K562 (cell line): ENCODE data around the gene ENOSF1. TPM values are rescaled to one million over a fixed set of nuclear protein-coding genes. Genes with fewer than 3 reads are reported as not detected.

Source experiments
- BDP1 ChIP-seq: IDR thresholded peaks from 3 replicates; pipeline ENCODE4 v1.6.1; 2011; ENCODE audit not compliant: insufficient read length, insufficient read depth
- DACH1 ChIP-seq: fragments of 450-650 bp; IDR thresholded peaks from 2 replicates; pipeline ENCODE4 v1.6.1; 2018; ENCODE audit not compliant: partially characterized antibody
- GATA2 ChIP-seq: sonication (generic); formaldehyde crosslinking; IDR thresholded peaks from 2 replicates; pipeline ENCODE4 v1.4.0; 2020; ENCODE audit warnings: mild to moderate bottlenecking, missing genetic modification reagents
- GATAD2B ChIP-seq: fragments of 450-650 bp; IDR thresholded peaks from 2 replicates; pipeline ENCODE4 v1.6.1; 2017; ENCODE audit warnings: mild to moderate bottlenecking, borderline replicate concordance
- KLF6 ChIP-seq: fragments of 250-450 bp; sonication (Bioruptor Pico); IDR thresholded peaks from 2 replicates; pipeline ENCODE4 v1.4.0; 2020; ENCODE audit warnings: mild to moderate bottlenecking, moderate library complexity, borderline replicate concordance
- LARP7 ChIP-seq: fragments of 450-650 bp; IDR thresholded peaks from 2 replicates; pipeline ENCODE4 v1.6.1; 2016
- MIER1 ChIP-seq: fragments of 450-650 bp; IDR thresholded peaks from 2 replicates; pipeline ENCODE4 v1.6.1; 2016; ENCODE audit warnings: antibody characterized with exemption, mild to moderate bottlenecking, low read depth
- POLR2AphosphoS2 ChIP-seq: IDR thresholded peaks from 2 replicates; pipeline ENCODE4 v1.6.1; 2012; ENCODE audit warnings: low read length, improper control_type of control experiment
- SAFB2 ChIP-seq: fragments of 200-400 bp; formaldehyde crosslinking; IDR thresholded peaks from 2 replicates; pipeline ENCODE4 v1.6.1; 2018; ENCODE audit warnings: borderline replicate concordance, low read length, low read depth, moderate library complexity; ENCODE audit not compliant: severe bottlenecking
- SP2 ChIP-seq: IDR thresholded peaks from 2 replicates; pipeline ENCODE4 v1.6.1; 2011; ENCODE audit warnings: mild to moderate bottlenecking, low read depth, low read length, moderate library complexity; ENCODE audit not compliant: poor library complexity, severe bottlenecking; ENCODE audit errors: extremely low read depth
- ZKSCAN1 ChIP-seq: fragments of 150-350 bp; IDR thresholded peaks from 2 replicates; pipeline ENCODE4 v1.6.1; 2016; ENCODE audit warnings: low read depth, low read length
- ZNF79 ChIP-seq: fragments of 250-450 bp; sonication (Bioruptor Pico); IDR thresholded peaks from 2 replicates; pipeline ENCODE4 v1.4.0; 2020; ENCODE audit warnings: low read depth, mild to moderate bottlenecking, moderate library complexity
- polyA plus RNA-seq, 8 experiments: library from polyadenylated mRNA; depleted of rRNA in 4 of 8; stranded (reverse) in 5 of 8; unstranded in 3 of 8; fragments of >200 nt; fragmentation: Nextera tagmentation in 2 of 8; fragmentation: Illumina TruSeq in 1 of 8; extraction: Ambion mirVana in 2 of 8; extraction: Trizol in 1 of 8; gene quantifications; 2 replicates each; pipeline versions ENCODE4 v1.2.1 to v1.2.3, GENCODE V29; 2011 to 2014; ENCODE audit warnings: inconsistent platforms in 1 of 8, missing spikeins in 1 of 8
- total RNA-seq, 7 experiments: library from RNA; depleted of rRNA in 6 of 7; stranded (reverse); fragments of >200 nt in 6 of 7; fragmentation: Illumina TruSeq in 2 of 7; extraction: Trizol in 2 of 7; gene quantifications; 2 replicates each; pipeline versions ENCODE4 v1.2.1 to v1.2.3, GENCODE V29; 2011 to 2021; ENCODE audit warnings: low replicate concordance in 1 of 7
- TF ChIP-seq, protein P1 (sequence below): fragments of 200-800 bp; sonication (Bioruptor generic); IDR thresholded peaks from 2 replicates; pipeline ENCODE4 v1.6.1; 2016; ENCODE audit warnings: missing genetic modification characterization, missing compliant biosample characterization

The ENOSF1 gene
- total and polyA plus RNA-seq, 9 of the 15 experiments (the other 6 are each of a cell fraction or from before 2014, with no cell fraction given) = 15.5 to 66.4 (median 46.5) TPM

DNA sequence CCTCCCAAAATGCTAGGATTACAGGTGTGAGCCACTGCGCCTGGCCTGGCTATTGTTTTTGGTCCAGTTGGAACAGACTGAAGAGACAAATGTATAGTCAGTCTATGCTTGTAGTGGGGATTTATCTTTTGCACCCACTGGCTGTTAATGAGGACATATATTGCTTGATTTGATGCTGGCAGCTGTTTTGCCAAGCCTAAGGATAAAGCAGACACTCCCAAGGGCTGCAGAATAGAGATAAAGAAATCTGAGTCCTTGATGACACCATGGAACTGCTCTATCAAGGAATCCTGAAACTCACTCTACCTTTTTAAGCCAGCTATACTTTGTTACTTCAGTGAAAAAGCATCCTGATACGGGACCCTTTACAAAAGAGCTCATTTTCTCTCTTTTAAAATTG is 43.1 kb upstream of the ENOSF1 start (continued):
- no peak for TF ChIP-seq SP2
- no peak for TF ChIP-seq ZNF79
- no peak for TF ChIP-seq ZKSCAN1
- TF ChIP-seq SAFB2 = no peak
- TF ChIP-seq POLR2AphosphoS2 = no peak
- TF ChIP-seq LARP7 = no peak
- TF ChIP-seq, protein P1, sequence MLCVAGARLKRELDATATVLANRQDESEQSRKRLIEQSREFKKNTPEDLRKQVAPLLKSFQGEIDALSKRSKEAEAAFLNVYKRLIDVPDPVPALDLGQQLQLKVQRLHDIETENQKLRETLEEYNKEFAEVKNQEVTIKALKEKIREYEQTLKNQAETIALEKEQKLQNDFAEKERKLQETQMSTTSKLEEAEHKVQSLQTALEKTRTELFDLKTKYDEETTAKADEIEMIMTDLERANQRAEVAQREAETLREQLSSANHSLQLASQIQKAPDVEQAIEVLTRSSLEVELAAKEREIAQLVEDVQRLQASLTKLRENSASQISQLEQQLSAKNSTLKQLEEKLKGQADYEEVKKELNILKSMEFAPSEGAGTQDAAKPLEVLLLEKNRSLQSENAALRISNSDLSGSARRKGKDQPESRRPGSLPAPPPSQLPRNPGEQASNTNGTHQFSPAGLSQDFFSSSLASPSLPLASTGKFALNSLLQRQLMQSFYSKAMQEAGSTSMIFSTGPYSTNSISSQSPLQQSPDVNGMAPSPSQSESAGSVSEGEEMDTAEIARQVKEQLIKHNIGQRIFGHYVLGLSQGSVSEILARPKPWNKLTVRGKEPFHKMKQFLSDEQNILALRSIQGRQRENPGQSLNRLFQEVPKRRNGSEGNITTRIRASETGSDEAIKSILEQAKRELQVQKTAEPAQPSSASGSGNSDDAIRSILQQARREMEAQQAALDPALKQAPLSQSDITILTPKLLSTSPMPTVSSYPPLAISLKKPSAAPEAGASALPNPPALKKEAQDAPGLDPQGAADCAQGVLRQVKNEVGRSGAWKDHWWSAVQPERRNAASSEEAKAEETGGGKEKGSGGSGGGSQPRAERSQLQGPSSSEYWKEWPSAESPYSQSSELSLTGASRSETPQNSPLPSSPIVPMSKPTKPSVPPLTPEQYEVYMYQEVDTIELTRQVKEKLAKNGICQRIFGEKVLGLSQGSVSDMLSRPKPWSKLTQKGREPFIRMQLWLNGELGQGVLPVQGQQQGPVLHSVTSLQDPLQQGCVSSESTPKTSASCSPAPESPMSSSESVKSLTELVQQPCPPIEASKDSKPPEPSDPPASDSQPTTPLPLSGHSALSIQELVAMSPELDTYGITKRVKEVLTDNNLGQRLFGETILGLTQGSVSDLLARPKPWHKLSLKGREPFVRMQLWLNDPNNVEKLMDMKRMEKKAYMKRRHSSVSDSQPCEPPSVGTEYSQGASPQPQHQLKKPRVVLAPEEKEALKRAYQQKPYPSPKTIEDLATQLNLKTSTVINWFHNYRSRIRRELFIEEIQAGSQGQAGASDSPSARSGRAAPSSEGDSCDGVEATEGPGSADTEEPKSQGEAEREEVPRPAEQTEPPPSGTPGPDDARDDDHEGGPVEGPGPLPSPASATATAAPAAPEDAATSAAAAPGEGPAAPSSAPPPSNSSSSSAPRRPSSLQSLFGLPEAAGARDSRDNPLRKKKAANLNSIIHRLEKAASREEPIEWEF (CRISPR knock-in tag) = peak; percentile 62; the same call in 1 of the 2 replicates
- TF ChIP-seq MIER1 = no peak
- TF ChIP-seq BDP1 = no peak
- TF ChIP-seq GATAD2B = no peak
- no peak for TF ChIP-seq DACH1
- TF ChIP-seq GATA2 = peak; percentile 61
- TF ChIP-seq KLF6 (CRISPR knock-in tag) = no peak
